ENCODE measurements around the gene NOC4L. TPM values are rescaled to one million over a fixed set of nuclear protein-coding genes. Genes with fewer than 3 reads are reported as not detected.

The NOC4L gene
- total RNA-seq, 1 experiment from 2014 or later, result 36.5 TPM

DNA sequence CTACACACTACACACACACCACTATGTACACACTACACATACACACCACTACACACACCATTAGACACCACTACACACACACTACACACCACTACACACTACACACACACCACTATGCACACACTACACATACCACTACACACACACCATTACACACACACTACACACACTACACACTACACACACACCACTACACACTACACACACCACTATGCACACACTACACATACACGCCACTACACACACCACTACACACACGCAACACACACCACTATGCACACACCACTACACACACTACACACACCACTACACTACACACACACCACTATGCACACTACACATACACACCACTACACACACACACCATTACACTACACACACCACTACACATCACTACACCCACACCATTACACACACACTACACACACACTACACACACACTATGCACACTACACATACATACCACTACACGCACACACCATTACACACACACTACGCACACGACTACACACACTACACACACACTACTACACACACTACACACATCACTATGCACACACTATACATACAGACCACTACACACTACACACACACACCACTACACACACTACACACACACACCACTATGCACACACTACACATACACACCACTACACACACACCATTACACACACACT lies 13.6 kb downstream of the NOC4L start:
- peaks cover 18% of the 10 kb centered on the region for H3K9me3 ChIP-seq (ENCODE audit: control insufficient read depth, low read depth, low read length)
- no peak overlapping the region for H4K91ac ChIP-seq (ENCODE audit: insufficient read length, low read depth, low read length)
- peaks cover 0 to 2% (median 0%) of the 10 kb centered on the region in 3 experiments; a peak in 1 of 7 replicates for H3K36me3 Mint-ChIP-seq (ENCODE audit: insufficient read depth in 1 of 3, low read depth in 3 of 3)
- no peak overlapping the region for H3T11ph ChIP-seq (ENCODE audit: low read length)
- no peaks in the 10 kb centered on the region for H3K79me1 ChIP-seq (ENCODE audit: insufficient read depth, low read depth, low read length, poor library complexity, severe bottlenecking)
- no peak overlapping the region for H2BK15ac ChIP-seq (ENCODE audit: low read depth, low read length)
- H3K27me3 Mint-ChIP-seq (ENCODE audit: low read depth), result peaks cover 24% of the 10 kb centered on the region
- DNase-seq, result no peak
- no peak overlapping the region for H3K14ac ChIP-seq (ENCODE audit: insufficient read depth, low read length)
- no peaks in the 10 kb centered on the region for H4K20me1 ChIP-seq (ENCODE audit: control insufficient read depth, insufficient read depth, insufficient read length)
- TF ChIP-seq, protein P1, sequence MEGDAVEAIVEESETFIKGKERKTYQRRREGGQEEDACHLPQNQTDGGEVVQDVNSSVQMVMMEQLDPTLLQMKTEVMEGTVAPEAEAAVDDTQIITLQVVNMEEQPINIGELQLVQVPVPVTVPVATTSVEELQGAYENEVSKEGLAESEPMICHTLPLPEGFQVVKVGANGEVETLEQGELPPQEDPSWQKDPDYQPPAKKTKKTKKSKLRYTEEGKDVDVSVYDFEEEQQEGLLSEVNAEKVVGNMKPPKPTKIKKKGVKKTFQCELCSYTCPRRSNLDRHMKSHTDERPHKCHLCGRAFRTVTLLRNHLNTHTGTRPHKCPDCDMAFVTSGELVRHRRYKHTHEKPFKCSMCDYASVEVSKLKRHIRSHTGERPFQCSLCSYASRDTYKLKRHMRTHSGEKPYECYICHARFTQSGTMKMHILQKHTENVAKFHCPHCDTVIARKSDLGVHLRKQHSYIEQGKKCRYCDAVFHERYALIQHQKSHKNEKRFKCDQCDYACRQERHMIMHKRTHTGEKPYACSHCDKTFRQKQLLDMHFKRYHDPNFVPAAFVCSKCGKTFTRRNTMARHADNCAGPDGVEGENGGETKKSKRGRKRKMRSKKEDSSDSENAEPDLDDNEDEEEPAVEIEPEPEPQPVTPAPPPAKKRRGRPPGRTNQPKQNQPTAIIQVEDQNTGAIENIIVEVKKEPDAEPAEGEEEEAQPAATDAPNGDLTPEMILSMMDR (conservative IDR thresholded peaks at IDR 0.05), result no peak
- H3K4me3 Mint-ChIP-seq, result no peak overlapping the region
- H3K4ac ChIP-seq (ENCODE audit: low read depth, low read length), result no peak overlapping the region
- no peak overlapping the region for H4K5ac ChIP-seq (ENCODE audit: insufficient read length, low read depth, low read length)
- no peaks in the 10 kb centered on the region; the same call in 1 of the 2 replicates for H3K27me3 ChIP-seq (ENCODE audit: insufficient read depth, low read length)
- no peak overlapping the region for H3K27ac Mint-ChIP-seq
- no peaks in the 10 kb centered on the region for H3K9me3 Mint-ChIP-seq
- H2BK12ac ChIP-seq (ENCODE audit: insufficient read length, low read depth, low read length), result no peak overlapping the region
- H3K56ac ChIP-seq (ENCODE audit: insufficient read length, low read depth, low read length), result no peak overlapping the region
- H3K4me1 ChIP-seq (ENCODE audit: insufficient read depth, low read length), result no peaks in the 10 kb centered on the region
- no peak overlapping the region for H2AFZ ChIP-seq (ENCODE audit: low read length)
- WGBS (ENCODE audit: extremely low coverage, insufficient read length, low lambda C conversion rate), result 100% methylated on average over 5 of the region's 5 CpGs
- no peak overlapping the region for H4K8ac ChIP-seq (replicated peaks; ENCODE audit: insufficient read length, low read depth, low read length)
- H3K79me2 ChIP-seq (ENCODE audit: insufficient read depth, low read length), result no peaks in the 10 kb centered on the region
- H3K23me2 ChIP-seq (ENCODE audit: insufficient read length, low read depth, low read length, poor library complexity, severe bottlenecking), result no peaks in the 10 kb centered on the region
- no peak overlapping the region for H3K23ac ChIP-seq (ENCODE audit: insufficient read length, low read depth, low read length)
- H2BK120ac ChIP-seq (ENCODE audit: low read depth, low read length, poor library complexity, severe bottlenecking), result no peak overlapping the region
- no peak overlapping the region for H2BK20ac ChIP-seq (ENCODE audit: low read depth, low read length, poor library complexity, severe bottlenecking)
- H3K4me1 Mint-ChIP-seq, result no peaks in the 10 kb centered on the region
- H3K9ac ChIP-seq (ENCODE audit: extremely low read depth, insufficient read length, low read length), result no peak overlapping the region
- H2AK5ac ChIP-seq (ENCODE audit: insufficient read length, low read length), result no peak overlapping the region
- H3K18ac ChIP-seq (ENCODE audit: insufficient read length, low read depth, low read length), result no peak overlapping the region
- no peak overlapping the region for H3K27ac ChIP-seq (ENCODE audit: insufficient read length, low read depth, low read length)
- H3K4me2 ChIP-seq (ENCODE audit: insufficient read depth, insufficient read length, low read length), result no peak overlapping the region
- H2BK5ac ChIP-seq (ENCODE audit: insufficient read length, low read length), result no peak overlapping the region
